ENCODE results near the gene REEP6.
"Not testable (repeated sequence)": the region's sequence is repeated elsewhere in the genome, so short reads cannot be mapped to it uniquely, and the experiment has no call there.

REEP6 gene

GRCh38 chr19:1525343-1525742, 34.4 kb downstream of the REEP6 start:
- DNase-seq (ENCODE audit: insufficient read length), result no peak
- TF ChIP-seq TAF1 (IDR thresholded peaks at IDR 0.05; ENCODE audit: borderline replicate concordance, low read depth, low read length) (no peak), POLR2A (IDR thresholded peaks at IDR 0.05; ENCODE audit: low read depth, low read length) (no peak), POLR2AphosphoS5 (IDR thresholded peaks at IDR 0.05; ENCODE audit: low read depth, low read length) (no peak)
- no peak for FAIRE-seq

GRCh38 chr19:1526066-1526778, 35.2 kb downstream of the REEP6 start:
- DNase-seq (ENCODE audit: insufficient read length) (no peak), FAIRE-seq (no peak)
- TF ChIP-seq TAF1 (IDR thresholded peaks at IDR 0.05; ENCODE audit: borderline replicate concordance, low read depth, low read length) (no peak), POLR2AphosphoS5 (IDR thresholded peaks at IDR 0.05; ENCODE audit: low read depth, low read length) (no peak), POLR2A (IDR thresholded peaks at IDR 0.05; ENCODE audit: low read depth, low read length) (no peak)

- DNase-seq (ENCODE audit: insufficient read length) (no peak), FAIRE-seq (no peak)
- TF ChIP-seq TAF1 (IDR thresholded peaks at IDR 0.05; ENCODE audit: borderline replicate concordance, low read depth, low read length), result no peak
- TF ChIP-seq POLR2A (IDR thresholded peaks at IDR 0.05; ENCODE audit: low read depth, low read length), result no peak
- no peak for TF ChIP-seq POLR2AphosphoS5 (IDR thresholded peaks at IDR 0.05; ENCODE audit: low read depth, low read length)
These were observed 36.1 kb downstream of the REEP6 start for GRCh38 chr19:1526979-1527649.

GRCh38 chr19:1527650-1528309, 36.8 kb downstream of the REEP6 start:
- FAIRE-seq (no peak), DNase-seq (ENCODE audit: insufficient read length) (no peak)
- TF ChIP-seq POLR2A (IDR thresholded peaks at IDR 0.05; ENCODE audit: low read depth, low read length), result no peak
- TF ChIP-seq TAF1 (IDR thresholded peaks at IDR 0.05; ENCODE audit: borderline replicate concordance, low read depth, low read length), result no peak
- TF ChIP-seq POLR2AphosphoS5 (IDR thresholded peaks at IDR 0.05; ENCODE audit: low read depth, low read length), result no peak

GRCh38 chr19:1528596-1529429, 37.8 kb downstream of the REEP6 start:
- FAIRE-seq, result no peak
- TF ChIP-seq POLR2AphosphoS5 (IDR thresholded peaks at IDR 0.05; ENCODE audit: low read depth, low read length) (no peak), TAF1 (IDR thresholded peaks at IDR 0.05; ENCODE audit: borderline replicate concordance, low read depth, low read length) (no peak), POLR2A (IDR thresholded peaks at IDR 0.05; ENCODE audit: low read depth, low read length) (no peak)
- no peak for DNase-seq (ENCODE audit: insufficient read length)

GRCh38 chr19:1529430-1529816, 38.4 kb downstream of the REEP6 start:
- DNase-seq (ENCODE audit: insufficient read length) (no peak), FAIRE-seq (no peak)
- no peak for TF ChIP-seq POLR2AphosphoS5 (IDR thresholded peaks at IDR 0.05; ENCODE audit: low read depth, low read length)
- TF ChIP-seq TAF1 (IDR thresholded peaks at IDR 0.05; ENCODE audit: borderline replicate concordance, low read depth, low read length), result no peak
- no peak for TF ChIP-seq POLR2A (IDR thresholded peaks at IDR 0.05; ENCODE audit: low read depth, low read length)

GRCh38 chr19:1530856-1531255, 39.9 kb downstream of the REEP6 start:
- not testable (repeated sequence) for FAIRE-seq; DNase-seq (ENCODE audit: insufficient read length)

GRCh38 chr19:1531587-1531986, 40.6 kb downstream of the REEP6 start:
- no peak for TF ChIP-seq POLR2AphosphoS5 (IDR thresholded peaks at IDR 0.05; ENCODE audit: low read depth, low read length)
- TF ChIP-seq POLR2A (IDR thresholded peaks at IDR 0.05; ENCODE audit: low read depth, low read length), result no peak
- TF ChIP-seq TAF1 (IDR thresholded peaks at IDR 0.05; ENCODE audit: borderline replicate concordance, low read depth, low read length), result no peak
- DNase-seq (ENCODE audit: insufficient read length) (no peak), FAIRE-seq (no peak)

GRCh38 chr19:1532003-1532402, 41.0 kb downstream of the REEP6 start:
- TF ChIP-seq POLR2A (IDR thresholded peaks at IDR 0.05; ENCODE audit: low read depth, low read length) (no peak), POLR2AphosphoS5 (IDR thresholded peaks at IDR 0.05; ENCODE audit: low read depth, low read length) (no peak), TAF1 (IDR thresholded peaks at IDR 0.05; ENCODE audit: borderline replicate concordance, low read depth, low read length) (no peak)
- no peak for FAIRE-seq
- DNase-seq (ENCODE audit: insufficient read length), result no peak

GRCh38 chr19:1533510-1534150, 42.6 kb downstream of the REEP6 start:
- FAIRE-seq (no peak), DNase-seq (ENCODE audit: insufficient read length) (no peak)
- TF ChIP-seq POLR2A (IDR thresholded peaks at IDR 0.05; ENCODE audit: low read depth, low read length), result no peak
- no peak for TF ChIP-seq TAF1 (IDR thresholded peaks at IDR 0.05; ENCODE audit: borderline replicate concordance, low read depth, low read length)
- TF ChIP-seq POLR2AphosphoS5 (IDR thresholded peaks at IDR 0.05; ENCODE audit: low read depth, low read length), result no peak

- DNase-seq (ENCODE audit: insufficient read length) (no peak), FAIRE-seq (no peak)
- TF ChIP-seq POLR2AphosphoS5 (IDR thresholded peaks at IDR 0.05; ENCODE audit: low read depth, low read length) (no peak), TAF1 (IDR thresholded peaks at IDR 0.05; ENCODE audit: borderline replicate concordance, low read depth, low read length) (no peak), POLR2A (IDR thresholded peaks at IDR 0.05; ENCODE audit: low read depth, low read length) (no peak)
These were observed 44.0 kb downstream of the REEP6 start for GRCh38 chr19:1534972-1535371.

- FAIRE-seq, result not testable (repeated sequence)
These were observed 44.7 kb downstream of the REEP6 start for GRCh38 chr19:1535699-1536098.

More at GRCh38 chr19:1535699-1536098, 44.7 kb downstream of the REEP6 start:
- DNase-seq (ENCODE audit: insufficient read length), result not testable (repeated sequence)

Data from GM12892 (cell line).